Body of pancreas (tissue), 4 donors: ENCODE results near the gene CARNS1. TPM values are rescaled to one million over a fixed set of nuclear protein-coding genes. Genes with fewer than 3 reads are reported as not detected.

ENCODE experiments used
- ATAC-seq: fragments of 150-250 bp; one replicate; pipeline ENCODE4 v1.9.1; 2016
- DNase-seq, 4 donors: peaks; one replicate each; pipeline ENCODE4 v3.0.0-alpha.2; 2019
- H3K27ac ChIP-seq, 4 donors: fragments of 200-600 bp; sonication (generic); 1 replicate in 3 of 4; 2 replicates in 1 of 4; pipeline versions ENCODE4 v1.5.1 to v1.6.1; 2016 to 2019; ENCODE audit warnings: mild to moderate bottlenecking in 1 of 4, mixed read lengths in 1 of 4, moderate library complexity in 1 of 4
- H3K27me3 ChIP-seq, 2 donors: fragments of 200-600 bp; sonication (generic); one replicate each; pipeline ENCODE4 v1.6.0; 2016; ENCODE audit warnings: mild to moderate bottlenecking in 1 of 2
- H3K36me3 ChIP-seq, 2 donors: fragments of 200-600 bp; sonication (generic); replicated peaks in 1 of 2; 2 replicates each; pipeline ENCODE4 v1.5.1; 2016; ENCODE audit warnings: low read depth in 2 of 2; ENCODE audit not compliant: insufficient read depth in 1 of 2
- H3K4me1 ChIP-seq: fragments of 200-600 bp; sonication (generic); one replicate; pipeline ENCODE4 v1.6.0; 2016
- H3K4me3 ChIP-seq, 2 donors: fragments of 200-600 bp; sonication (generic); 1 replicate in 1 of 2; 2 replicates in 1 of 2; pipeline ENCODE4 v1.5.1; 2016 to 2019
- H3K9me3 ChIP-seq, 3 donors: fragments of 200-600 bp; sonication (generic); 1 replicate in 2 of 3; 2 replicates in 1 of 3; pipeline ENCODE4 v1.5.1; 2016
- POLR2A ChIP-seq, 3 donors: fragments of 450-650 bp; IDR thresholded peaks; one replicate each; pipeline ENCODE4 v1.6.1; 2016; ENCODE audit warnings: antibody characterized with exemption in 3 of 3, mild to moderate bottlenecking in 2 of 3
- WGBS, 2 donors: methylation state at CpG; one replicate each; pipeline ENCODE4 v1.1.5; 2017; 5-methylcytosine and 5-hydroxymethylcytosine counted together
- intact Hi-C: fragments of 100-400 bp; cut with DNase I; formaldehyde crosslinking; loops from one replicate; pipeline ENCODE4 v1.15.1; 2023
- total RNA-seq, 2 donors: library from RNA; depleted of rRNA; stranded (reverse); fragments of >200 nt; gene quantifications; one replicate each; pipeline ENCODE4 v1.1.0, GENCODE V29; 2016
- TF ChIP-seq, protein P1 (sequence below), 7 experiments: fragments of 450-650 bp in 4 of 7; fragments of 200-600 bp in 3 of 7; sonication (generic) in 3 of 7; IDR thresholded peaks; one replicate each; pipeline ENCODE4 v1.5.1; 2016 to 2019; ENCODE audit warnings: antibody characterized with exemption in 7 of 7

CARNS1 gene
- total RNA-seq, 2 donors from 2014 or later = 2.1 to 2.6 TPM

DNA sequence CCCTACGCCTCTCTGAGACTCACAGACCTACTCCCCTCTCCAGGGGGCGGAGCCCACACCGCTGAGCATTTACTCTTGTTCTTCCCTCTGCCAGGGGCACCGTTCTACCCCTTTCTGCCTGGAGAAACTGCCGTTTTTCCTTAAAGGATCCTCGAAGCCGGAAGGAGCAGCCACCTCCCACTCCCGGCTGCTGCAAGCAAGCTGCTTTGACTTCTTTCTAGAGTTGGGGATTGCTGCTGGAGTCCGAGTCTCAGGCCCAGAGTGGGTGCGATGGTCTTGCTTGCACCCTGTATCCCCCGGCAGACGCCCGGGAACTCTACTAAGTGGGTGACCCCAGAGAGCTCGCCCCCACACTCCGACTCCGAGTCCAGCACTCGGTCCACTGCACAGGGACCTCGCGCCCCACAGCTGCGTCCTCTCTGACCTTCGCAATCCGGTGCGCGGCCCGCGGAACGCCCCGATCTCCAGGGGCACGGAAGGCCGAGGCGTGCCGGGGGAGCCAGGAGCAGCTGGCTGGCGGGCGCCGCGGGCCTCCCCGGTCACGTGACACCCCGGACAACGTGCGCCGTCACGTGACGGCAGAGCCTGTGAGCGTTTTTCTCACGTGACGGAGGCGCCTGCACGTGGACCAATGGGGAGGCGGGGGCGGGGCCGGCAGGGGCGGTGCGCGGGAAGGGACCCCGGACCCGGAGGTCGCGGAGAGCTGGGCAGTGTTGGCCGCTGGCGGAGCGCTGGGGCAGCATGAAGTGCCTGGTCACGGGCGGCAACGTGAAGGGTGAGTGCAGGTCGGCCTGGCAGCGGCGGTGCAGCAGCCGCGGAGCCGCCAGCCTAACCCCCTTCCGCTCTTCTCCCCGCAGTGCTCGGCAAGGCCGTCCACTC lies 23.9 kb upstream of the CARNS1 start, which contains the start of gene RAD9A:
RAD9A (plus strand) TSS at position 683 of the 879 bp plus-strand sequence; CDS start at position 742, 59 bp downstream.
- WGBS, 2 donors = 0% methylated on average over 12 to 75 of the region's 75 CpGs
- H3K27me3 ChIP-seq = no peaks in the 10 kb centered on the region
- no peaks in the 10 kb centered on the region for H3K9me3 ChIP-seq
- peak within 1 kb of the TSS; percentile 72 to 89 (median 82) for H3K27ac ChIP-seq
- peak; percentile 44 to 76 (median 74) for TF ChIP-seq POLR2A (IDR thresholded peaks at IDR 0.05)
- TF ChIP-seq, protein P1, sequence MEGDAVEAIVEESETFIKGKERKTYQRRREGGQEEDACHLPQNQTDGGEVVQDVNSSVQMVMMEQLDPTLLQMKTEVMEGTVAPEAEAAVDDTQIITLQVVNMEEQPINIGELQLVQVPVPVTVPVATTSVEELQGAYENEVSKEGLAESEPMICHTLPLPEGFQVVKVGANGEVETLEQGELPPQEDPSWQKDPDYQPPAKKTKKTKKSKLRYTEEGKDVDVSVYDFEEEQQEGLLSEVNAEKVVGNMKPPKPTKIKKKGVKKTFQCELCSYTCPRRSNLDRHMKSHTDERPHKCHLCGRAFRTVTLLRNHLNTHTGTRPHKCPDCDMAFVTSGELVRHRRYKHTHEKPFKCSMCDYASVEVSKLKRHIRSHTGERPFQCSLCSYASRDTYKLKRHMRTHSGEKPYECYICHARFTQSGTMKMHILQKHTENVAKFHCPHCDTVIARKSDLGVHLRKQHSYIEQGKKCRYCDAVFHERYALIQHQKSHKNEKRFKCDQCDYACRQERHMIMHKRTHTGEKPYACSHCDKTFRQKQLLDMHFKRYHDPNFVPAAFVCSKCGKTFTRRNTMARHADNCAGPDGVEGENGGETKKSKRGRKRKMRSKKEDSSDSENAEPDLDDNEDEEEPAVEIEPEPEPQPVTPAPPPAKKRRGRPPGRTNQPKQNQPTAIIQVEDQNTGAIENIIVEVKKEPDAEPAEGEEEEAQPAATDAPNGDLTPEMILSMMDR (IDR thresholded peaks at IDR 0.05) = peak in 1 of 7 experiments; percentile 27
- peaks cover 23% of the 10 kb centered on the region for H3K4me1 ChIP-seq
- peak; percentile 95 to 98 (median 96) for DNase-seq
- intact Hi-C loops = no loop called here
- ATAC-seq = peak; percentile 78
- H3K4me3 ChIP-seq = peak within 1 kb of the TSS; percentile 93 to 94
- H3K36me3 ChIP-seq = no peaks in the 10 kb centered on the region

DNA sequence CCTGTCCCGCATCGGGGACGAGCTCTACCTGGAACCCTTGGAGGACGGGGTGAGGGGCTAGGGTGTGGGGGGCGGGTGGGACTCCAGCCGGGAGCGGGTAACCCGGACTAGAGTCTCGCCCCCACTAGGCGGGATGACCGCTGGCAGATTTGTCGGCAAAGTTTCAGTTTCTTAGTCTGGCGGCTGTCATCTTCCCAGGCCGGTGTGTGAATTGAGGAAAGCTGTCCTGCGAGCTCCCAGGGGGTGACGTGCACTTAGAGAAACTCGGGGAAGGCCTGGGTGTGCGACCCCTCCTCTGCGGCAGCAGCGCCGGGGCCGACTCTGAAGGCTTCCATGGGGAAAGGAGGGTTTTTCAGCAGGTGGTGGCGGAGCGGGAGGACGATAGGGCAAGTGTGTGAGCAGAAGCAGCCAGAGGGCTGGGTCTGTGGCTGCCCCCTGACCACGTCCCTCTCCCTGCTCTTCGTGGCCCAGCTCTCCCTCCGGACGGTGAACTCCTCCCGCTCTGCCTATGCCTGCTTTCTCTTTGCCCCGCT lies 23.2 kb upstream of the CARNS1 start:
- intact Hi-C loops = no loop called here

DNA sequence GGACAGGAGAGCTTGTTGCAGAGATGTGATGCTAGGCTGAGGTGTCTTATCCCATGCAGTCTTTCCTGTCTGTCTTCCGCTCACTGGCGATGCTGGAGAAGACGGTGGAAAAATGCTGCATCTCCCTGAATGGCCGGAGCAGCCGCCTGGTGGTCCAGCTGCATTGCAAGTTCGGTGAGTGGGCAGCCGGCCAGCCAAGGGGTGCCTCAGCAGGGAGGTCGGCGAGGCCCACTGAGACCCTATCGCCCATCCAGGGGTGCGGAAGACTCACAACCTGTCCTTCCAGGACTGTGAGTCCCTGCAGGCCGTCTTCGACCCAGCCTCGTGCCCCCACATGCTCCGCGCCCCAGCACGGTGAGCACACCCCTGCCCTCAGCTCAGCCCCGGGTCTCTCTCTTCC lies 22.0 kb upstream of the CARNS1 start:
- 89 to 90% methylated on average over 5 to 18 of the region's 18 CpGs for WGBS, 2 donors
- Histone ChIP-seq H3K4me3 (no peak overlapping the region), H3K27me3 (no peaks in the 10 kb centered on the region), H3K36me3 (peaks cover 8% of the 10 kb centered on the region in 2 donors), H3K9me3 (no peaks in the 10 kb centered on the region), H3K4me1 (peaks cover 23% of the 10 kb centered on the region), H3K27ac (no peak overlapping the region)
- DNase-seq (no peak), ATAC-seq (no peak)
- no peak for TF ChIP-seq POLR2A (IDR thresholded peaks at IDR 0.05)
- TF ChIP-seq, protein P1 (IDR thresholded peaks at IDR 0.05) = no peak
- intact Hi-C loops = no loop called here

More for the DNA sequence above, 23.2 kb upstream of the CARNS1 start:
- H3K36me3 ChIP-seq = no peaks in the 10 kb centered on the region
- H3K27me3 ChIP-seq = no peaks in the 10 kb centered on the region
- 3 to 10% methylated on average over 20 to 31 of the region's 31 CpGs for WGBS, 2 donors
- peaks cover 23% of the 10 kb centered on the region for H3K4me1 ChIP-seq
- H3K27ac ChIP-seq = peak overlapping the region; percentile 72 to 89 (median 82)
- no peaks in the 10 kb centered on the region for H3K9me3 ChIP-seq
- peak; percentile 23 for ATAC-seq
- peak overlapping the region; percentile 93 to 94 for H3K4me3 ChIP-seq
- peak in 2 of 4 donors; percentile 22 to 37 for DNase-seq
- no peak for TF ChIP-seq POLR2A (IDR thresholded peaks at IDR 0.05)
- TF ChIP-seq, protein P1 (IDR thresholded peaks at IDR 0.05) = no peak

DNA sequence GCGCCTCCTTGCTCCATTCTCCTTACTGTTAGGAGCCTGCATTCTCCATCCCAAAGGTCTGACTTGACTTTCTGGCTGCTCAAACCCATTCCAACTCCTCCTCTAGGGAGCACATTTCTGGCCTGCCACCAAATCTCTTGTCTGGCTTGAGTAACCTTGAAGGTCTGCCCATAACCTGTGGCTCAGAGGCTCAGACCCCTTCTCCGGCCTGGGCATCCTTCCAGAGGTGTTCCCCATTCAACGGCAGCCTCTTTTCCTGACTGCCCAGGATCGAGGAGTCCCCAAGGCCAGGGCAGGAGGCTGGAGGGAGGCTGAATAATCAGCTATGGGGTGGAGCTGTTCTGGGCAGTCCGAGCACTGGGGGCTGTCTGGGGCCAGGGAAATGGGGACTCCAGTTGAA lies 21.5 kb upstream of the CARNS1 start:
- TF ChIP-seq, protein P1 (IDR thresholded peaks at IDR 0.05) = no peak
- TF ChIP-seq POLR2A (IDR thresholded peaks at IDR 0.05) = no peak
- intact Hi-C loops = no loop called here
- no peaks in the 10 kb centered on the region for H3K27me3 ChIP-seq
- ATAC-seq = no peak
- H3K4me1 ChIP-seq = peaks cover 23% of the 10 kb centered on the region
- peaks cover 8 to 9% of the 10 kb centered on the region in 2 donors for H3K36me3 ChIP-seq
- WGBS, 2 donors = 37 to 54% methylated on average over 5 of the region's 5 CpGs
- H3K27ac ChIP-seq = no peak overlapping the region
- no peak for DNase-seq
- H3K9me3 ChIP-seq = no peaks in the 10 kb centered on the region
- no peak overlapping the region for H3K4me3 ChIP-seq
